HuH-7 (cell line): ENCODE results near the gene MICAL1.

Source experiments
- DNase-seq: peaks from one replicate; pipeline ENCODE4 v3.0.0; 2011; ENCODE audit warnings: low spot score

The MICAL1 gene

GRCh38 chr6:109454496-109455436 lies 806 bp downstream of the MICAL1 start:
- DNase-seq, result no peak

GRCh38 chr6:109453594-109454495 lies 1.7 kb downstream of the MICAL1 start:
- no peak for DNase-seq

- DNase-seq, result no peak
Observed at GRCh38 chr6:109453156-109453555, 2.4 kb downstream of the MICAL1 start.

GRCh38 chr6:109452181-109452580 lies 3.4 kb downstream of the MICAL1 start:
- DNase-seq, result no peak

- DNase-seq, result no peak
Observed at GRCh38 chr6:109451376-109451775, 4.2 kb downstream of the MICAL1 start.

- DNase-seq, result no peak
Observed at GRCh38 chr6:109450801-109451200, 4.8 kb downstream of the MICAL1 start.

- DNase-seq, result no peak
Observed at GRCh38 chr6:109449795-109450673, 5.5 kb downstream of the MICAL1 start.

GRCh38 chr6:109449064-109449794 lies 6.3 kb downstream of the MICAL1 start:
- DNase-seq, result no peak

GRCh38 chr6:109448615-109449014 lies 7.0 kb downstream of the MICAL1 start:
- no peak for DNase-seq

GRCh38 chr6:109447878-109448555 lies 7.6 kb downstream of the MICAL1 start:
- no peak for DNase-seq

GRCh38 chr6:109447087-109447486 lies 8.5 kb downstream of the MICAL1 start:
- no peak for DNase-seq

GRCh38 chr6:109446541-109446940 lies 9.0 kb downstream of the MICAL1 start:
- no peak for DNase-seq

- no peak for DNase-seq
Observed at GRCh38 chr6:109446072-109446471, 9.5 kb downstream of the MICAL1 start.

- peak; percentile 71 for DNase-seq
Observed at GRCh38 chr6:109445382-109445781, 10.2 kb downstream of the MICAL1 start.

GRCh38 chr6:109443425-109443950 lies 12.1 kb downstream of the MICAL1 start:
- no peak for DNase-seq

- no peak for DNase-seq
Observed at GRCh38 chr6:109442393-109442924, 13.1 kb downstream of the MICAL1 start.

GRCh38 chr6:109441069-109441816 lies 14.3 kb downstream of the MICAL1 start:
- DNase-seq, result peak; percentile 77

GRCh38 chr6:109440331-109441068 lies 15.1 kb downstream of the MICAL1 start, which contains the start of the genes PPIL6 and SMPD2:
TSS of gene PPIL6 (minus strand) at chr6:109440628. CDS start at chr6:109440590, 38 bp downstream.
TSS of gene SMPD2 (plus strand) at chr6:109440724. CDS start at chr6:109441122, 398 bp downstream.
- peak; percentile 90 for DNase-seq
